HCT116 (cell line): Measurements from ENCODE around the gene APOC1. TPM values are rescaled to one million over a fixed set of nuclear protein-coding genes. Genes with fewer than 3 reads are reported as not detected.
"Not testable (repeated sequence)": the region's sequence is repeated elsewhere in the genome, so short reads cannot be mapped to it uniquely, and the experiment has no call there.

Experiments
- ATAC-seq: fragments of 200-7000 bp; cut with Tn5 transposase; 2 replicates; pipeline ENCODE4 v1.9.1; 2020; ENCODE audit warnings: mild to moderate bottlenecking, moderate library complexity
- BruUV-seq: library from RNA; stranded (reverse); fragments of 400-500 nt; replicated peaks from 2 replicates; lab custom pipeline; 2021; lab: Mats Ljungman, UMichigan
- CTCF ChIA-PET: fragments of 300-600 bp; sonication (Branson Sonifier 250); formaldehyde crosslinking; loops from one replicate; lab custom pipeline; 2021; ENCODE audit warnings: antibody characterized with exemption; lab: Charles Lee
- POLR2A ChIA-PET: fragments of 300-600, 350-600 bp; sonication (Branson Sonifier 250); formaldehyde crosslinking; loops from one replicate; lab custom pipeline; 2021; ENCODE audit warnings: antibody characterized with exemption; lab: Charles Lee
- RAD21 ChIA-PET, 2 experiments: fragments of 300-600 bp; sonication (Branson Sonifier 250); formaldehyde crosslinking; loops; one replicate each; lab custom pipeline; 2023; ENCODE audit warnings: low total read pairs in 2 of 2; ENCODE audit not compliant: uncharacterized antibody in 2 of 2, unreplicated experiment in 2 of 2, low non-redundant PET in 1 of 2; lab: Charles Lee
- DNase-seq: peaks from one replicate; pipeline ENCODE4 v3.0.0-alpha.2; 2010; ENCODE audit warnings: low read depth, low spot score
- H2AFZ ChIP-seq: fragments of 200-600 bp; shearing (Covaris generic), sonication (generic); 2 replicates; pipeline ENCODE4 v1.6.1; 2017; ENCODE audit warnings: low read depth, mixed run types, mixed read lengths, antibody characterized with exemption, low read length; ENCODE audit not compliant: poor library complexity, severe bottlenecking
- H3K27ac ChIP-seq: 2 replicates; pipeline ENCODE4 v1.5.1; 2012; ENCODE audit warnings: low read depth, low read length
- H3K27me3 ChIP-seq: fragments of 200-600 bp; sonication (generic); 2 replicates; pipeline ENCODE4 v1.6.1; 2016; ENCODE audit warnings: mixed run types, low read length, mixed read lengths; ENCODE audit not compliant: insufficient read depth
- H3K36me3 ChIP-seq, 2 experiments: fragments of 200-500 bp in 1 of 2; fragments of 200-600 bp in 1 of 2; sonication (Bioruptor generic) in 1 of 2; sonication (generic) in 1 of 2; 2 replicates each; pipeline versions ENCODE4 v1.5.1 to v1.6.1; 2014 to 2016; ENCODE audit warnings: low read length in 2 of 2, inconsistent platforms in 1 of 2, mixed read lengths in 1 of 2, mixed run types in 1 of 2; ENCODE audit not compliant: insufficient read depth in 2 of 2, control insufficient read depth in 1 of 2
- H3K4me1 ChIP-seq, 2 experiments: fragments of 200-600 bp in 1 of 2; sonication (generic) in 1 of 2; 2 replicates each; pipeline versions ENCODE4 v1.5.1 to v1.6.1; 2012 to 2017; ENCODE audit warnings: low read length in 2 of 2, inconsistent platforms in 1 of 2, mild to moderate bottlenecking in 1 of 2, mixed read lengths in 1 of 2, mixed run types in 1 of 2, moderate library complexity in 1 of 2; ENCODE audit not compliant: insufficient read depth in 2 of 2, control insufficient read depth in 1 of 2
- H3K4me2 ChIP-seq: fragments of 200-600 bp; sonication (generic); 2 replicates; pipeline ENCODE4 v1.6.1; 2017; ENCODE audit warnings: mixed run types, low read length, mixed read lengths
- H3K4me3 ChIP-seq, 2 experiments: fragments of 200-600 bp in 1 of 2; sonication (generic) in 1 of 2; replicated peaks in 1 of 2; 2 replicates each; pipeline ENCODE4 v1.5.1; 2011 to 2016; ENCODE audit warnings: low read length in 2 of 2, control low read depth in 1 of 2, low read depth in 1 of 2, mild to moderate bottlenecking in 1 of 2, mixed read lengths in 1 of 2, mixed run types in 1 of 2
- H3K79me2 ChIP-seq: fragments of 200-600 bp; sonication (generic); 2 replicates; pipeline ENCODE4 v1.6.1; 2017; ENCODE audit warnings: mild to moderate bottlenecking, mixed run types, low read length, moderate library complexity, mixed read lengths; ENCODE audit not compliant: insufficient read depth
- H3K9ac ChIP-seq: fragments of 200-600 bp; sonication (generic); 2 replicates; pipeline ENCODE4 v1.6.1; 2016; ENCODE audit warnings: low read length, mixed read lengths
- H3K9me2 ChIP-seq: fragments of 200-600 bp; sonication (generic), shearing (Covaris generic); 2 replicates; pipeline ENCODE4 v1.6.1; 2017; ENCODE audit warnings: mixed run types, mild to moderate bottlenecking, moderate library complexity; ENCODE audit not compliant: insufficient read depth
- H3K9me3 ChIP-seq, 2 experiments: fragments of 200-500 bp in 1 of 2; fragments of 200-600 bp in 1 of 2; sonication (Bioruptor generic) in 1 of 2; sonication (generic) in 1 of 2; 2 replicates each; pipeline ENCODE4 v1.6.1; 2014 to 2017; ENCODE audit warnings: low read length in 2 of 2, mixed read lengths in 2 of 2, inconsistent platforms in 1 of 2, low read depth in 1 of 2, mild to moderate bottlenecking in 1 of 2, mixed run types in 1 of 2, moderate library complexity in 1 of 2; ENCODE audit not compliant: control insufficient read depth in 1 of 2, insufficient read depth in 1 of 2
- H4K20me1 ChIP-seq: fragments of 200-600 bp; sonication (generic), shearing (Covaris generic); 2 replicates; pipeline ENCODE4 v1.6.1; 2017; ENCODE audit warnings: mixed run types, mild to moderate bottlenecking, moderate library complexity; ENCODE audit not compliant: insufficient read depth
- CBX3 ChIP-seq: IDR thresholded peaks from 2 replicates; pipeline ENCODE4 v1.6.1; 2012; ENCODE audit warnings: low read depth
- CEBPB ChIP-seq: IDR thresholded peaks from 2 replicates; pipeline ENCODE4 v1.6.1; 2012; ENCODE audit warnings: low read depth
- EZH2 ChIP-seq: fragments of 200-600 bp; sonication (generic); IDR thresholded peaks from 2 replicates; pipeline ENCODE4 v1.6.1; 2017; ENCODE audit warnings: antibody characterized with exemption, mixed run types
- EZH2phosphoT487 ChIP-seq: fragments of 200-600 bp; IDR thresholded peaks from 2 replicates; pipeline ENCODE4 v1.6.1; 2018; ENCODE audit warnings: antibody characterized with exemption, borderline replicate concordance
- JUND ChIP-seq: IDR thresholded peaks from 2 replicates; pipeline ENCODE4 v1.6.1; 2012
- POLR2A ChIP-seq: IDR thresholded peaks from 2 replicates; pipeline ENCODE4 v1.7.0; 2011; ENCODE audit warnings: borderline replicate concordance; ENCODE audit not compliant: insufficient read depth, insufficient read length; ENCODE audit errors: extremely low read depth
- POLR2AphosphoS5 ChIP-seq: IDR thresholded peaks from 2 replicates; pipeline ENCODE4 v1.6.1; 2011; ENCODE audit warnings: mild to moderate bottlenecking, low read depth, low read length, moderate library complexity
- RAD21 ChIP-seq: IDR thresholded peaks from 2 replicates; pipeline ENCODE4 v1.6.1; 2012; ENCODE audit warnings: low read depth, mild to moderate bottlenecking
- SIN3A ChIP-seq: IDR thresholded peaks from 2 replicates; pipeline ENCODE4 v1.6.1; 2012; ENCODE audit warnings: low read depth
- SP1 ChIP-seq: IDR thresholded peaks from 2 replicates; pipeline ENCODE4 v1.6.1; 2012; ENCODE audit warnings: low read depth
- SRF ChIP-seq: IDR thresholded peaks from 2 replicates; pipeline ENCODE4 v1.6.1; 2012; ENCODE audit warnings: low read depth
- TCF7L2 ChIP-seq: IDR thresholded peaks from 2 replicates; pipeline ENCODE4 v1.7.0; 2011; ENCODE audit warnings: borderline replicate concordance, inconsistent platforms; ENCODE audit not compliant: insufficient read depth, insufficient read length; ENCODE audit errors: extremely low read depth
- YY1 ChIP-seq: IDR thresholded peaks from 2 replicates; pipeline ENCODE4 v1.6.1; 2011; ENCODE audit warnings: low read length, low read depth, moderate library complexity, mild to moderate bottlenecking; ENCODE audit not compliant: insufficient replicate concordance; ENCODE audit errors: extremely low read depth
- ZFX ChIP-seq: fragments of 450-650 bp; IDR thresholded peaks from 2 replicates; pipeline ENCODE4 v1.6.1; 2017
- ZNF274 ChIP-seq: fragments of 200-500 bp; sonication (Bioruptor generic); IDR thresholded peaks from 2 replicates; pipeline ENCODE4 v1.6.1; 2014; ENCODE audit warnings: mild to moderate bottlenecking, low read depth, low read length, inconsistent platforms
- intact Hi-C: fragments of 100-400 bp; cut with micrococcal nuclease; formaldehyde crosslinking; loops from 2 replicates; pipeline ENCODE4 v1.10.0; 2022
- total RNA-seq: library from RNA; stranded (reverse); gene quantifications from one replicate; pipeline ENCODE4 v1.2.1, GENCODE V29; 2021; ENCODE audit not compliant: unreplicated experiment
- TF ChIP-seq, protein P1 (sequence below): IDR thresholded peaks from 2 replicates; pipeline ENCODE4 v1.6.1; 2011; ENCODE audit warnings: mild to moderate bottlenecking, low read length, moderate library complexity; ENCODE audit not compliant: insufficient replicate concordance; ENCODE audit errors: extremely low read depth
- TF ChIP-seq, protein P2 (sequence below): IDR thresholded peaks from 2 replicates; pipeline ENCODE4 v1.6.1; 2012; ENCODE audit warnings: low read depth
- TF ChIP-seq, protein P3 (sequence below): IDR thresholded peaks from 2 replicates; pipeline ENCODE4 v1.6.1; 2012

APOC1 gene
- total RNA-seq, 1 experiment from 2014 or later = 5.1 TPM

DNA sequence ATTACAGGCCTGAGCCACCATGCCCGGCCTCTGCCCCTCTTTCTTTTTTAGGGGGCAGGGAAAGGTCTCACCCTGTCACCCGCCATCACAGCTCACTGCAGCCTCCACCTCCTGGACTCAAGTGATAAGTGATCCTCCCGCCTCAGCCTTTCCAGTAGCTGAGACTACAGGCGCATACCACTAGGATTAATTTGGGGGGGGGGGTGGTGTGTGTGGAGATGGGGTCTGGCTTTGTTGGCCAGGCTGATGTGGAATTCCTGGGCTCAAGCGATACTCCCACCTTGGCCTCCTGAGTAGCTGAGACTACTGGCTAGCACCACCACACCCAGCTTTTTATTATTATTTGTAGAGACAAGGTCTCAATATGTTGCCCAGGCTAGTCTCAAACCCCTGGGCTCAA is 4.6 kb upstream of the APOC1 start:
- DNase-seq (no peak), ATAC-seq (no peak)
- Histone ChIP-seq H3K9ac (no peak overlapping the region), H3K9me2 (no peaks in the 10 kb centered on the region)
- intact Hi-C loops = no loop called here
- POLR2A ChIA-PET = interaction anchor here (0.8 kb wide), 1 partner anchor 64 kb away, joined by 4 read pairs; no protein-coding TSS in a partner anchor
- TF ChIP-seq EZH2 = no peak
- no peak for TF ChIP-seq POLR2A
- TF ChIP-seq, protein P1, sequence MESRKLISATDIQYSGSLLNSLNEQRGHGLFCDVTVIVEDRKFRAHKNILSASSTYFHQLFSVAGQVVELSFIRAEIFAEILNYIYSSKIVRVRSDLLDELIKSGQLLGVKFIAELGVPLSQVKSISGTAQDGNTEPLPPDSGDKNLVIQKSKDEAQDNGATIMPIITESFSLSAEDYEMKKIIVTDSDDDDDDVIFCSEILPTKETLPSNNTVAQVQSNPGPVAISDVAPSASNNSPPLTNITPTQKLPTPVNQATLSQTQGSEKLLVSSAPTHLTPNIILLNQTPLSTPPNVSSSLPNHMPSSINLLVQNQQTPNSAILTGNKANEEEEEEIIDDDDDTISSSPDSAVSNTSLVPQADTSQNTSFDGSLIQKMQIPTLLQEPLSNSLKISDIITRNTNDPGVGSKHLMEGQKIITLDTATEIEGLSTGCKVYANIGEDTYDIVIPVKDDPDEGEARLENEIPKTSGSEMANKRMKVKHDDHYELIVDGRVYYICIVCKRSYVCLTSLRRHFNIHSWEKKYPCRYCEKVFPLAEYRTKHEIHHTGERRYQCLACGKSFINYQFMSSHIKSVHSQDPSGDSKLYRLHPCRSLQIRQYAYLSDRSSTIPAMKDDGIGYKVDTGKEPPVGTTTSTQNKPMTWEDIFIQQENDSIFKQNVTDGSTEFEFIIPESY = no peak
- TF ChIP-seq EZH2phosphoT487 = no peak
- TF ChIP-seq YY1 = no peak
- no peak for TF ChIP-seq CBX3
- no peak for TF ChIP-seq ZNF274
- TF ChIP-seq SP1 = no peak
- TF ChIP-seq JUND = no peak
- no peak for TF ChIP-seq POLR2AphosphoS5
- TF ChIP-seq, protein P2, sequence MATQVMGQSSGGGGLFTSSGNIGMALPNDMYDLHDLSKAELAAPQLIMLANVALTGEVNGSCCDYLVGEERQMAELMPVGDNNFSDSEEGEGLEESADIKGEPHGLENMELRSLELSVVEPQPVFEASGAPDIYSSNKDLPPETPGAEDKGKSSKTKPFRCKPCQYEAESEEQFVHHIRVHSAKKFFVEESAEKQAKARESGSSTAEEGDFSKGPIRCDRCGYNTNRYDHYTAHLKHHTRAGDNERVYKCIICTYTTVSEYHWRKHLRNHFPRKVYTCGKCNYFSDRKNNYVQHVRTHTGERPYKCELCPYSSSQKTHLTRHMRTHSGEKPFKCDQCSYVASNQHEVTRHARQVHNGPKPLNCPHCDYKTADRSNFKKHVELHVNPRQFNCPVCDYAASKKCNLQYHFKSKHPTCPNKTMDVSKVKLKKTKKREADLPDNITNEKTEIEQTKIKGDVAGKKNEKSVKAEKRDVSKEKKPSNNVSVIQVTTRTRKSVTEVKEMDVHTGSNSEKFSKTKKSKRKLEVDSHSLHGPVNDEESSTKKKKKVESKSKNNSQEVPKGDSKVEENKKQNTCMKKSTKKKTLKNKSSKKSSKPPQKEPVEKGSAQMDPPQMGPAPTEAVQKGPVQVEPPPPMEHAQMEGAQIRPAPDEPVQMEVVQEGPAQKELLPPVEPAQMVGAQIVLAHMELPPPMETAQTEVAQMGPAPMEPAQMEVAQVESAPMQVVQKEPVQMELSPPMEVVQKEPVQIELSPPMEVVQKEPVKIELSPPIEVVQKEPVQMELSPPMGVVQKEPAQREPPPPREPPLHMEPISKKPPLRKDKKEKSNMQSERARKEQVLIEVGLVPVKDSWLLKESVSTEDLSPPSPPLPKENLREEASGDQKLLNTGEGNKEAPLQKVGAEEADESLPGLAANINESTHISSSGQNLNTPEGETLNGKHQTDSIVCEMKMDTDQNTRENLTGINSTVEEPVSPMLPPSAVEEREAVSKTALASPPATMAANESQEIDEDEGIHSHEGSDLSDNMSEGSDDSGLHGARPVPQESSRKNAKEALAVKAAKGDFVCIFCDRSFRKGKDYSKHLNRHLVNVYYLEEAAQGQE = no peak
- TF ChIP-seq SIN3A = no peak
- TF ChIP-seq RAD21 = no peak
- TF ChIP-seq SRF = no peak
- TF ChIP-seq ZFX = no peak
- TF ChIP-seq CEBPB = no peak
- TF ChIP-seq TCF7L2 = no peak
- TF ChIP-seq, protein P3, sequence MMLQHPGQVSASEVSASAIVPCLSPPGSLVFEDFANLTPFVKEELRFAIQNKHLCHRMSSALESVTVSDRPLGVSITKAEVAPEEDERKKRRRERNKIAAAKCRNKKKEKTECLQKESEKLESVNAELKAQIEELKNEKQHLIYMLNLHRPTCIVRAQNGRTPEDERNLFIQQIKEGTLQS = no peak
- TF ChIP-seq, all 23 proteins: peak for 0
- RAD21 ChIA-PET = no interaction called here
- no TSS peak for BruUV-seq
- Histone ChIP-seq H2AFZ (no peak overlapping the region), H3K4me3 (no peak overlapping the region), H4K20me1 (no peaks in the 10 kb centered on the region), H3K4me2 (no peak overlapping the region), H3K79me2 (no peaks in the 10 kb centered on the region), H3K4me1 (peaks cover 24 to 53% of the 10 kb centered on the region in 2 experiments), H3K27me3 (no peaks in the 10 kb centered on the region), H3K9me3 (no peaks in the 10 kb centered on the region), H3K36me3 (no peaks in the 10 kb centered on the region), H3K27ac (no peak overlapping the region)
- CTCF ChIA-PET = no interaction called here

DNA sequence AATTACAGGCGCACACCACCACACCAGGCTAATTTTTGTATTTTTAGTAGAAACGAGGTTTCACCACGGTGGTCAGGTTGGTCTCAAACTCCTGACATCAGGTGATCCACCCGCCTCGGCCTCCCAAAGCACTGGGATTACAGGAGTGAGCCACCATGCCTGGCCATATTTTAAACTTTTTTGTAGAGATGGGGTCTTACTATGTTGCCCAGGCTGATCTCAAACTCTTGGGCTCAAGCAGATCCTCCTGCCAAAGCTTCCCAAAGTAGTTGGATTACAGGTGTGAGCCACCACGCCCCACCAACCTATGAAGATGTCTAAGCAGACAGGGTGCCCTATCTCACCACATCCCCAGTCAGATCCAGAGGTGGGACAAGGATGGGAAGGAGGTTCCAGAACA is 2.5 kb upstream of the APOC1 start:
- H3K27me3 ChIP-seq, DNase-seq, BruUV-seq, H3K36me3 ChIP-seq, H3K9me2 ChIP-seq, ATAC-seq, H4K20me1 ChIP-seq, CTCF ChIA-PET, intact Hi-C loops, RAD21 ChIA-PET, POLR2A ChIA-PET, H3K79me2 ChIP-seq, H3K4me3 ChIP-seq, H3K9ac ChIP-seq, H3K27ac ChIP-seq, H2AFZ ChIP-seq, H3K9me3 ChIP-seq: not testable (repeated sequence)
- Histone ChIP-seq H3K4me1 (peaks cover 21 to 40% of the 10 kb centered on the region in 2 experiments), H3K4me2 (peak overlapping the region; percentile 80; the same call in 1 of the 2 replicates)
